Activated CD4-positive, alpha-beta memory T cell treated with anti-CD3 and anti-CD28 coated beads for 36 hours (primary cell): Measurements from ENCODE around the gene TNFAIP8. TPM values are rescaled to one million over a fixed set of nuclear protein-coding genes. Genes with fewer than 3 reads are reported as not detected.

Experiments
- CTCF ChIA-PET: fragments of 350-600 bp; sonication (Branson Sonifier 250); formaldehyde crosslinking; loops from one replicate; lab custom pipeline; 2021; ENCODE audit warnings: antibody characterized with exemption, inconsistent platforms; lab: Charles Lee
- POLR2A ChIA-PET: fragments of 350-600 bp; sonication (Branson Sonifier 250); formaldehyde crosslinking; loops from one replicate; lab custom pipeline; 2021; ENCODE audit warnings: antibody characterized with exemption; lab: Charles Lee
- DNase-seq: peaks from one replicate; pipeline ENCODE4 v3.0.0-alpha.2; 2020
- H3K27ac Mint-ChIP-seq: one replicate; pipeline ENCODE4 v1.8.0; 2021; ENCODE audit warnings: mixed read lengths
- H3K27me3 Mint-ChIP-seq: one replicate; pipeline ENCODE4 v1.8.0; 2021; ENCODE audit warnings: mixed read lengths
- H3K36me3 Mint-ChIP-seq: one replicate; pipeline ENCODE4 v1.8.0; 2021; ENCODE audit warnings: mixed read lengths
- H3K4me1 Mint-ChIP-seq: one replicate; pipeline ENCODE4 v1.8.0; 2021; ENCODE audit warnings: low read depth, mixed read lengths
- H3K4me3 Mint-ChIP-seq: one replicate; pipeline ENCODE4 v1.8.0; 2021; ENCODE audit warnings: mild to moderate bottlenecking, mixed read lengths
- H3K9me3 Mint-ChIP-seq: one replicate; pipeline ENCODE4 v1.8.0; 2021; ENCODE audit warnings: mixed read lengths
- intact Hi-C: fragments of 100-400 bp; cut with micrococcal nuclease; formaldehyde crosslinking; loops from one replicate; pipeline ENCODE4 v1.15.1; 2023
- total RNA-seq, 2 experiments: library from RNA; stranded (reverse); gene quantifications; one replicate each; pipeline ENCODE4 v1.2.3, GENCODE V29; 2021

The TNFAIP8 gene
- total RNA-seq, 2 experiments from 2014 or later: 153 to 159 TPM

DNA sequence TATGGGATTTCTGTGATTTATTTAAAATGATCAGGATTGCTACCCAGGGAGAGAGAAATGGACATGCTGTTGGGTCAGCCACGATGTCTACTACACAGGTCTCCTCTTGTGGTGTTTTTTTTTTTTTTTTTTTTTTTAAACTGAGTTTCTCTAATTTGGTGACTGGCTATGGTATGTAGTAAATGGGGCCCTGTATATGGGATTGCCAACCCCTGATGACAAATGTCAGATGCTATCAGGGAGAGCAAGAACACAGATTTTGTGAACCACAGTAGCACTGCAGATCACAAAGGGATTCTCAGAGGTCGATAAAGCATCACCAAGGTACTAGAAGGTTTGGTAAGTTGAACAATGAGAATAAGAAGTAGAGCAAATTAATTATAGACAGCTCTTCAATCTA lies 16.5 kb upstream of the TNFAIP8 start:
- ChIA-PET POLR2A (interaction anchor here (1.2 to 21.3 kb wide), 5 partner anchors 9 to 64 kb away, joined by 3 to 504 read pairs (median 11); partner anchors contain the start of gene TNFAIP8), CTCF (interaction anchor here (1.0 to 5.2 kb wide), 9 partner anchors 14 to 73 kb away, joined by 3 to 30 read pairs (median 4); partner anchors contain the start of gene TNFAIP8)
- intact Hi-C loops: no loop called here
- no peak for DNase-seq
- H3K4me3 Mint-ChIP-seq: no peak overlapping the region
- peak overlapping the region; percentile 93 for H3K27ac Mint-ChIP-seq
- H3K27me3 Mint-ChIP-seq: no peaks in the 10 kb centered on the region
- peaks cover 3% of the 10 kb centered on the region for H3K36me3 Mint-ChIP-seq
- peaks cover 98% of the 10 kb centered on the region for H3K4me1 Mint-ChIP-seq
- no peaks in the 10 kb centered on the region for H3K9me3 Mint-ChIP-seq

DNA sequence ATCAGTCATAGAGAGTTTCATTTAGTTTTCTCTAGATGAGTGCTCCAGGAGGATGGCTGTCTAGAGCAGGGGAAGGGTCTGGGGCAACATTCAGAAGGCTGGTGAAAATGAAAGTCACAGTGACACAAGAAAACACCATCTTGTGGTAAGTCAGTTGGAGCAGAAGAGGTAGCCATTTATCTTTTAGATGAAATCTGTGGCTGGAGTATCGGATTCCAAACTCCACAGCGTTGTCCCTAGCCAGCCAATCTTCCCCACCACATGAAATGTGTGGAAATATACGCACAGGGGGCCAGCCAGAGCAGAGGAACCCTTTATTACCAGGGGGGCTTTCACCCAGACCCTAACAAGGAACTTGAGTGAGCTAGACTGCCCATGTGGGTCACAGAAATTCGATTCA lies 15.9 kb upstream of the TNFAIP8 start:
- H3K4me1 Mint-ChIP-seq: peaks cover 95% of the 10 kb centered on the region
- peak overlapping the region; percentile 93 for H3K27ac Mint-ChIP-seq
- peak; percentile 59 for DNase-seq
- H3K36me3 Mint-ChIP-seq: peaks cover 5% of the 10 kb centered on the region
- peak overlapping the region; percentile 66 for H3K4me3 Mint-ChIP-seq
- ChIA-PET CTCF (interaction anchor here (0.7 to 5.2 kb wide), 8 partner anchors 17 to 82 kb away, joined by 3 to 30 read pairs (median 4); partner anchors contain the start of gene TNFAIP8), POLR2A (interaction anchor here (1.0 to 21.3 kb wide), 7 partner anchors 10 to 65 kb away, joined by 3 to 504 read pairs (median 8); partner anchors contain the start of gene TNFAIP8)
- no peaks in the 10 kb centered on the region for H3K27me3 Mint-ChIP-seq
- H3K9me3 Mint-ChIP-seq: no peaks in the 10 kb centered on the region
- intact Hi-C loops: loop anchor here (1.0 to 5.0 kb wide), 3 partner anchors 15 to 353 kb away; partner anchors contain the start of gene DTWD2

DNA sequence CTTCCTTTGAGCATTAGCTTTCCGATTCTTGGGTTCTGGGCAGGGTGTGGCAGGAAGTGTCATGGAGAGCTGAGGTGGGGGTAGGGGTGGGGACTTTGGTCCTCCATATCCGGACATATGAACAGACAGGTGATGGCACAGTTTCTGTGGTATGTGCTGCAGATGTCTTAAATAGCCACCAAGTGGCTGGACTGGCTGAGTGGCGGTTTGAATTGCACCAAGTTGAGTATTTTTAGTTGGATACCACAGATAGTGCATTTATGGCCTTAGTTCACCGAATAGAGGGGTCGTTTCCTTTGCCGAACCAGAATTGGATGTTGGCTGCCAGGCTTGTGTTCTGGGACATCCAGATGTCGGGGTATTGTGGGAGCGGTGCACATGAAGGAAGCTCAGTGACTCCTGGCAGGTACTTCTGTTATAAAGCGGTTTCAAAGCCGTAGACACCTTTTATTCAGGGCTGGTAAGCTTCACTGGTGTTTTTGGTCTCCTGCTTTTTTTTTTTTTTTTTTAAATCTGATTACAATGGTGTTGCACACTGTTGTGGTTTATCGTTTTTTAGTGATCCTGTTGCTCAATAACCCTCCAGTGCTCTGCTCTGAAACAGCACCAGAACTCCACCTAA lies 15.1 kb upstream of the TNFAIP8 start:
- Mint-ChIP-seq H3K4me3 (peak overlapping the region; percentile 66), H3K4me1 (peaks cover 94% of the 10 kb centered on the region), H3K9me3 (no peaks in the 10 kb centered on the region), H3K36me3 (peaks cover 7% of the 10 kb centered on the region), H3K27ac (peak overlapping the region; percentile 93), H3K27me3 (no peaks in the 10 kb centered on the region)
- CTCF ChIA-PET: interaction anchor here (0.6 to 5.2 kb wide), 14 partner anchors 16 to 353 kb away, joined by 3 to 30 read pairs (median 3); partner anchors contain the start of genes DTWD2 and TNFAIP8
- peak; percentile 78 for DNase-seq
- POLR2A ChIA-PET: interaction anchor here (0.6 to 21.3 kb wide), 13 partner anchors 11 to 262 kb away, joined by 3 to 504 read pairs (median 4); partner anchors contain the start of gene TNFAIP8
- intact Hi-C loops: loop anchor here (1.0 to 5.0 kb wide), 6 partner anchors 7 to 353 kb away; partner anchors contain the start of gene DTWD2

DNA sequence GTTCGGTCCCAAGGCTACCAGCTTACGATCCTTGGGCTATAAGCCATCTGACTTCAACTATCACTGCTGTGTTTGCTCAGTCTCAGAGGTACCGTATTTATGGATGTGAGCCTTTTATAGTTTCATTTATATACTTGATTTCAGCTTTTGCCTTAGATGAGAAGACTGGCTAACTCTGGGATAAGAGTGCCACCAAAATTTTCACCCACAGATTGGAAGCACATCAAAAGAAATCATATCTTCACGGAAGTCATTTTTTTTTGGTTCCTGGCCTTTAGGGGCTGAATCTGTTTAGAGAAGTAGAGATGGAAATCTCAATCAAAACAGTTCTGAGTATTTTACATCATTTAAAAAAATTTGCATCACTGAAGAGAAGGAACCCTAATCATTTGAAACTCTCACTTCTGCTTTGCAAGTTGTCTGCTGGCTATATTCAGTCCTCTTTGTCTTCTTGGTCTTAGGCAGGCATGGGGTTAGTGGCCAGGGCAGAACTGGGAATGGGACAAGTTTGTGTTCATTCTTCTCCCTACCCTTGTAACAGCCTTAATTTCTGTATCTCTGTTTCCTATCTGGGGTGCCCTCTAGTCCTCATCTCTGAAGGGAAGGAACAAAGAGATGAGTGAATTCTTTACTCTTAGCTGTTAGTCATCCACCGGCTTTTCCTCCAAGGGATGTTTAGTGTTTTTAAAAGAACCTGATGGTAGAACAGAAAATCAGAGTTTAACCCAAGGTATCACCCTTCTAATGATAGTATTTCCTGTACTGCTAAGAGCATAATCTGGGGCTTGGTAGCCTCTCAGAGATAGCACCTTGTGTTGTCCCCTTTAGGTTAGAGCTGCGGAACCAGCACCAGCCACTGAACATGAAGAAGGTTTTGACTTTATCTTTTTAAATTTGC lies 14.1 kb upstream of the TNFAIP8 start:
- ChIA-PET CTCF (interaction anchor here (0.7 to 5.2 kb wide), 14 partner anchors 10 to 354 kb away, joined by 3 to 30 read pairs (median 3); partner anchors contain the start of genes DTWD2 and TNFAIP8), POLR2A (interaction anchor here (0.9 to 21.3 kb wide), 14 partner anchors 8 to 261 kb away, joined by 3 to 504 read pairs (median 4); partner anchors contain the start of gene TNFAIP8)
- H3K27me3 Mint-ChIP-seq: no peaks in the 10 kb centered on the region
- H3K27ac Mint-ChIP-seq: peak overlapping the region; percentile 93
- no peak for DNase-seq
- H3K4me3 Mint-ChIP-seq: peak overlapping the region; percentile 66
- no peaks in the 10 kb centered on the region for H3K9me3 Mint-ChIP-seq
- H3K4me1 Mint-ChIP-seq: peaks cover 95% of the 10 kb centered on the region
- intact Hi-C loops: loop anchor here (1.0 to 5.0 kb wide), 8 partner anchors 8 to 354 kb away; partner anchors contain the start of gene DTWD2
- peaks cover 10% of the 10 kb centered on the region for H3K36me3 Mint-ChIP-seq

DNA sequence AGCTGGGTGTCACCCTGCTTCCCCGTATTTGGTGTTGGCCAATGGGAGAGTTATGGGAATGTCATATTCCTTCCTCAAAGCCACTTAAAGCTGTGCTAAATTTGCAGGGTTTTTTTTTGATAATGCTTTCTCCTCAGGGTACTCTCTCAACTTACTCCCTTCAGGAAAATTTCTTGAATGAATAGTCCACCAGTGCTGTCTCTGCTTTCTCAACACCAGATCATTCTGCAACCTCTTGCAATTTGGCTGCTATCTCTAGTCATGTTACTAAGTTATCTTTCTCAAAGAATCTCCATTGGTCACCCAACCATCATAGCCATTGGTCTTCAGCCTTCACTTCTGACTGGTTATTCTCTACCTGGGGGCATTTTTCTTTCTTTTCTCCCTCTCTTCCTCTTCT lies 13.4 kb upstream of the TNFAIP8 start:
- intact Hi-C loops: loop anchor here (1.0 to 5.0 kb wide), 4 partner anchors 14 to 355 kb away; partner anchors contain the start of gene DTWD2

DNA sequence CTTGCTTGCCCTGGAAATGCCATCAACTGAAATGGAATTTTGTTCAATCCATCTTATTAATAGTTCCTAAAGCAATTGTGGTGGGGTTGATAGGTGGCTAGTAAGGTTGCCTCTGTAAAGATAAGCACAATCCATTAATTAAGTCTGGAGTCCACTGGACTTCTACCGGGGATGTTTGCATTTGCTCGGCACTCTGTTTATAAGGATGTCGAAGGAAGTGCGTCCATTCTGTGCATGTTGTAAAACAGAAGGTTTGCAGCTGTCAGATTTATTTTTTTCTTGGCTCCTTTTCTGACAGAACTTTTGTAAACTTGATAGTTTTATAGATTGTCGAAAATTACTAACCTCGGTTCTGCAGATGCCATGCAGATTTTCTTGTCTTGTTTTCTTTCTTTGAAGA lies 12.8 kb upstream of the TNFAIP8 start:
- no peaks in the 10 kb centered on the region for H3K27me3 Mint-ChIP-seq
- no peak overlapping the region for H3K4me3 Mint-ChIP-seq
- CTCF ChIA-PET: interaction anchor here (1.5 to 5.2 kb wide), 5 partner anchors 14 to 272 kb away, joined by 3 to 30 read pairs (median 11); partner anchors contain the start of genes DMXL1 and TNFAIP8
- H3K9me3 Mint-ChIP-seq: no peaks in the 10 kb centered on the region
- peaks cover 95% of the 10 kb centered on the region for H3K4me1 Mint-ChIP-seq
- no peak for DNase-seq
- intact Hi-C loops: loop anchor here (2.0 to 5.0 kb wide), 3 partner anchors 14 to 356 kb away; partner anchors contain the start of gene DTWD2
- H3K36me3 Mint-ChIP-seq: peaks cover 10% of the 10 kb centered on the region
- POLR2A ChIA-PET: interaction anchor here (1.0 to 21.3 kb wide), 9 partner anchors 9 to 312 kb away, joined by 3 to 504 read pairs (median 5); partner anchors contain the start of gene TNFAIP8
- peak overlapping the region; percentile 93 for H3K27ac Mint-ChIP-seq

More for the DNA sequence above, 13.4 kb upstream of the TNFAIP8 start:
- H3K4me3 Mint-ChIP-seq: peak overlapping the region; percentile 3
- H3K27ac Mint-ChIP-seq: peak overlapping the region; percentile 93
- no peaks in the 10 kb centered on the region for H3K27me3 Mint-ChIP-seq
- peaks cover 10% of the 10 kb centered on the region for H3K36me3 Mint-ChIP-seq
- H3K4me1 Mint-ChIP-seq: peaks cover 95% of the 10 kb centered on the region
- no peaks in the 10 kb centered on the region for H3K9me3 Mint-ChIP-seq
- CTCF ChIA-PET: interaction anchor here (0.7 to 5.2 kb wide), 9 partner anchors 9 to 272 kb away, joined by 3 to 30 read pairs (median 3); partner anchors contain the start of genes DMXL1 and TNFAIP8
- POLR2A ChIA-PET: interaction anchor here (0.9 to 21.3 kb wide), 6 partner anchors 8 to 38 kb away, joined by 3 to 504 read pairs (median 8); partner anchors contain the start of gene TNFAIP8
- DNase-seq: no peak

DNA sequence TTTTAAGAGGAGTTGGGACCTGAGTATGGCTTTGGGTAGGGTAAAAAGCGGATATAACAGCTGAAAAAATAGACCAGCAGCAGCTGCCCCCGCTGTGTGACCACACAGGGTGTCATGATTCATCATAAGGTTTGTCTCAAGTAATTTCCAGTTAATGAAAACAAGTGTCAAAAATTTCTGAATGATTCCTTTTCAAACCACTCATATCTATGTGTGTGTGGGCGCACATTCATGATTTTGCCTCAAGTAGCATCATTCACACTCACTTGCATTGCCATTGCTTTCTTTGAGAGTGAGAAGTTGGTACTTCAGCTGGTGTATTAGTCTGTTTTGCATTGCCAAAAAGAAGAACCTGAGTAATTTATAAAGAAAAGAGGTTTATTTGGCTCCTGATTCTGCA lies 12.1 kb upstream of the TNFAIP8 start:
- ChIA-PET POLR2A (interaction anchor here (1.0 to 21.3 kb wide), 14 partner anchors 10 to 313 kb away, joined by 3 to 504 read pairs (median 6); partner anchors contain the start of genes DMXL1 and TNFAIP8), CTCF (interaction anchor here (1.3 to 5.2 kb wide), 7 partner anchors 12 to 273 kb away, joined by 3 to 30 read pairs (median 9); partner anchors contain the start of genes DMXL1 and TNFAIP8)
- intact Hi-C loops: loop anchor here (1.0 to 5.0 kb wide), 5 partner anchors 15 to 356 kb away; partner anchors contain the start of gene DTWD2
- H3K4me3 Mint-ChIP-seq: peak overlapping the region; percentile 28
- peaks cover 12% of the 10 kb centered on the region for H3K36me3 Mint-ChIP-seq
- H3K4me1 Mint-ChIP-seq: peaks cover 95% of the 10 kb centered on the region
- H3K27me3 Mint-ChIP-seq: no peaks in the 10 kb centered on the region
- peak; percentile 86 for DNase-seq
- H3K27ac Mint-ChIP-seq: peak overlapping the region; percentile 90
- H3K9me3 Mint-ChIP-seq: no peaks in the 10 kb centered on the region

DNA sequence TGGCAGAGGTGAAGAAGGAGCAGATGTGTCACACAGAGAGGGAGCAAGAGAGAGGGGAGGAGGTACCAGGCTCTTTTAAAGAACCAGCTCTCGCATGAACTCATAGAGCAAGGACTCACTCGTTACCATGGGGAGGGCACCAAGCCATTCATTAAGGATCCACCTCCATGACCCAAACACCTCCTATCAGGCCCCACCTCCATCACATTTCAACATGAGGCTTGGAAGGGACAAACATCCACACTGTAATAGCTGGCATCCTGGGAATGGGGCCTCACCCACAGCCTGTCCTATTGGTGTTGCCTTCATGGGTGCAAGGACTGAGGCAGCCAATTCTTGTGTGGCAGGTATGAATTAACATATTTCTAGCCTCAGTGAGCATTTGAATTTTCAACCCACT lies 11.6 kb upstream of the TNFAIP8 start:
- no peak for DNase-seq
- no peaks in the 10 kb centered on the region for H3K9me3 Mint-ChIP-seq
- peak overlapping the region; percentile 90 for H3K27ac Mint-ChIP-seq
- intact Hi-C loops: loop anchor here (1.0 to 5.0 kb wide), 3 partner anchors 23 to 357 kb away; partner anchors contain the start of gene DTWD2
- no peaks in the 10 kb centered on the region for H3K27me3 Mint-ChIP-seq
- peaks cover 95% of the 10 kb centered on the region for H3K4me1 Mint-ChIP-seq
- H3K36me3 Mint-ChIP-seq: peaks cover 12% of the 10 kb centered on the region
- peak overlapping the region; percentile 28 for H3K4me3 Mint-ChIP-seq
- ChIA-PET CTCF (interaction anchor here (1.3 to 2.7 kb wide), 6 partner anchors 12 to 273 kb away, joined by 3 to 11 read pairs (median 6); partner anchors contain the start of genes DMXL1 and TNFAIP8), POLR2A (interaction anchor here (1.0 to 21.3 kb wide), 13 partner anchors 10 to 273 kb away, joined by 3 to 504 read pairs (median 6); partner anchors contain the start of genes DMXL1 and TNFAIP8)

DNA sequence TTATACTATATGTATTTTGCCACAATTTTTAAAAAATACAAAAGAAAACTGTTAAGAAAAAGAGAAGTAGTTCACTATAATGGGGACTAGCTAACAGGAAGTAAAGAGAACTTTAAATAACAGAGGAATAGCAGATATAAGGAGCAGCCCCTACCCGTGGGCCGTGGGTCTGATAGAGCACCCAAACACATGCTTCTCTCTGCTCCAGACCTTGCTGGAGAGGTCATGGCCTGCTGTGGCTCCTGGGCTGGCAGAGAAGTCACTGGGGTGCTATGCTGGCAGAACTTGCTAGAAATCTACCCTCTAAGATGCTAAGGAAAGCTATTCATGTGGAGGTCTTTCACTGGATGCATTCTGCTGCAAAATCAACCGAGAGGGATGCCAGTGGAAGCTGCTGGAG lies 10.0 kb upstream of the TNFAIP8 start:
- DNase-seq: no peak
- Mint-ChIP-seq H3K36me3 (peaks cover 9% of the 10 kb centered on the region), H3K4me1 (peaks cover 93% of the 10 kb centered on the region), H3K9me3 (no peaks in the 10 kb centered on the region), H3K27ac (peak overlapping the region; percentile 88), H3K4me3 (peak overlapping the region; percentile 15), H3K27me3 (no peaks in the 10 kb centered on the region)
- CTCF ChIA-PET: interaction anchor here (0.9 to 2.7 kb wide), 7 partner anchors 10 to 272 kb away, joined by 3 to 11 read pairs (median 3); no protein-coding TSS in a partner anchor
- POLR2A ChIA-PET: interaction anchor here (0.8 to 21.3 kb wide), 8 partner anchors 9 to 77 kb away, joined by 3 to 504 read pairs (median 6); partner anchors contain the start of gene TNFAIP8
- intact Hi-C loops: loop anchor here (1.0 kb wide), 1 partner anchor 8 kb away; no protein-coding TSS in a partner anchor

DNA sequence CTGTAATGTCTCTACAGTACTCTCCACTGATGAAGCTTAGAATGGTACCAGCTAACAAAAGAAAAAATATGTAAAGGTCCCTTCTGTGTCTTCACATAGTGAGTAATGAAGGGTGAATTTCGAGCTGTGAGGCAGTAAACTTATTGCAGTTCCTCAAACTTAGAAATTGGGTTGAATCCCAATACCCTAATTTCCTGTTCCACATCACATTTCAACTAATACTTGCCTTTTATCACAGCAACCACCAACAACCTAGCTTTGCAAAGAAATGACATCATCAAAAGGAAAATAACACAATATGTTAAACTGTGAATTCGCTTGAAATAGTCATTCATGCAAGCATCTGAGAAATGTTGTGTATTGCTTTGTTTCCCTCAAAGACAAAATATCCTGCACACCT lies 9.4 kb upstream of the TNFAIP8 start:
- H3K4me3 Mint-ChIP-seq: no peak overlapping the region
- no peaks in the 10 kb centered on the region for H3K27me3 Mint-ChIP-seq
- peaks cover 92% of the 10 kb centered on the region for H3K4me1 Mint-ChIP-seq
- H3K36me3 Mint-ChIP-seq: peaks cover 9% of the 10 kb centered on the region
- DNase-seq: no peak
- H3K27ac Mint-ChIP-seq: peak overlapping the region; percentile 88
- no peaks in the 10 kb centered on the region for H3K9me3 Mint-ChIP-seq
- ChIA-PET CTCF (interaction anchor here (0.9 to 2.2 kb wide), 7 partner anchors 10 to 273 kb away, joined by 3 to 9 read pairs (median 3); no protein-coding TSS in a partner anchor), POLR2A (interaction anchor here (0.8 to 21.3 kb wide), 8 partner anchors 9 to 78 kb away, joined by 3 to 504 read pairs (median 6); partner anchors contain the start of gene TNFAIP8)
- intact Hi-C loops: loop anchor here (1.0 kb wide), 1 partner anchor 8 kb away; no protein-coding TSS in a partner anchor
